ENCODE results near the gene RSPH1.

RSPH1 gene

DNA sequence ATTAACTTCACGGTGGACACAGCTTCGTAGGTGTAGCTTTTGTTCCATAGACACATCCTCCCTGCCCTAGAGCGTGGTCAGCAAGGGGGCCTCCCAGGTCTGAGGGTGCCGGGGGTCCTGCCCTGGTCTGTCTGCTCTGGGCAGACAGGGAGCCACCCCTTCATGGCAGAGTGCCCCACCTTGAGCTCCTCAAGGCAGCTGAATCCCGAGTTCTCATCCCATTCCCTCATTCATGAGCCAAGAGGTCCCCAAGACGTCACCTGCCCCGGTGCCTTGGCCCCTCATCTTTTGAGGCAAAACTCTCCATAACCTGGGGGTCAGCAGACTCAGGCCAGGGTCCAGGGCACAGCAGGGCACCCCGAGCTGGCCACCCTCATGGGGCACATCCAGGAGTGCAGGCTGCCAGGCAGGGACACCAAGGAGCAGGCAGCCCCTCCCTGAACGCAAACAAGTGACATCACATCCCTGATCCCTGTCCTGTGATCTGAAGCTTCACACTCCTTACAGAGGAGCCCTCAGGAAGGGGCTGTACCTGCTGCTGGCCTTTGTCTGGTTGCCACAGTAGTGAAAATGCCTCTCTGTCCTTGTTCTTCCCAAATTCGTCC lies 69.0 kb downstream of the RSPH1 start:
- no peak for ATAC-seq
- TF ChIP-seq, protein P1, sequence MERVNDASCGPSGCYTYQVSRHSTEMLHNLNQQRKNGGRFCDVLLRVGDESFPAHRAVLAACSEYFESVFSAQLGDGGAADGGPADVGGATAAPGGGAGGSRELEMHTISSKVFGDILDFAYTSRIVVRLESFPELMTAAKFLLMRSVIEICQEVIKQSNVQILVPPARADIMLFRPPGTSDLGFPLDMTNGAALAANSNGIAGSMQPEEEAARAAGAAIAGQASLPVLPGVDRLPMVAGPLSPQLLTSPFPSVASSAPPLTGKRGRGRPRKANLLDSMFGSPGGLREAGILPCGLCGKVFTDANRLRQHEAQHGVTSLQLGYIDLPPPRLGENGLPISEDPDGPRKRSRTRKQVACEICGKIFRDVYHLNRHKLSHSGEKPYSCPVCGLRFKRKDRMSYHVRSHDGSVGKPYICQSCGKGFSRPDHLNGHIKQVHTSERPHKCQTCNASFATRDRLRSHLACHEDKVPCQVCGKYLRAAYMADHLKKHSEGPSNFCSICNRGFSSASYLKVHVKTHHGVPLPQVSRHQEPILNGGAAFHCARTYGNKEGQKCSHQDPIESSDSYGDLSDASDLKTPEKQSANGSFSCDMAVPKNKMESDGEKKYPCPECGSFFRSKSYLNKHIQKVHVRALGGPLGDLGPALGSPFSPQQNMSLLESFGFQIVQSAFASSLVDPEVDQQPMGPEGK (CRISPR knock-in tag; IDR thresholded peaks at IDR 0.05; ENCODE audit: borderline replicate concordance) = no peak
- TF ChIP-seq ESRRG (CRISPR knock-in tag; IDR thresholded peaks at IDR 0.05) (no peak), ARNTL (CRISPR knock-in tag; IDR thresholded peaks at IDR 0.05; ENCODE audit: borderline replicate concordance, low read depth) (no peak), BACH2 (CRISPR knock-in tag; IDR thresholded peaks at IDR 0.05; ENCODE audit: borderline replicate concordance) (no peak), ZNF70 (CRISPR knock-in tag; IDR thresholded peaks at IDR 0.05) (no peak), TCF4 (CRISPR knock-in tag; IDR thresholded peaks at IDR 0.05; ENCODE audit: borderline replicate concordance) (no peak), OSR1 (CRISPR knock-in tag; IDR thresholded peaks at IDR 0.05) (no peak), PPARA (CRISPR knock-in tag; IDR thresholded peaks at IDR 0.05; ENCODE audit: borderline replicate concordance) (no peak), CSDC2 (CRISPR knock-in tag; IDR thresholded peaks at IDR 0.05) (no peak), ZNF8 (CRISPR knock-in tag; IDR thresholded peaks at IDR 0.05) (no peak), SNAI2 (CRISPR knock-in tag; IDR thresholded peaks at IDR 0.05) (no peak), ZFP30 (CRISPR knock-in tag; IDR thresholded peaks at IDR 0.05) (no peak)
- TF ChIP-seq, protein P2, sequence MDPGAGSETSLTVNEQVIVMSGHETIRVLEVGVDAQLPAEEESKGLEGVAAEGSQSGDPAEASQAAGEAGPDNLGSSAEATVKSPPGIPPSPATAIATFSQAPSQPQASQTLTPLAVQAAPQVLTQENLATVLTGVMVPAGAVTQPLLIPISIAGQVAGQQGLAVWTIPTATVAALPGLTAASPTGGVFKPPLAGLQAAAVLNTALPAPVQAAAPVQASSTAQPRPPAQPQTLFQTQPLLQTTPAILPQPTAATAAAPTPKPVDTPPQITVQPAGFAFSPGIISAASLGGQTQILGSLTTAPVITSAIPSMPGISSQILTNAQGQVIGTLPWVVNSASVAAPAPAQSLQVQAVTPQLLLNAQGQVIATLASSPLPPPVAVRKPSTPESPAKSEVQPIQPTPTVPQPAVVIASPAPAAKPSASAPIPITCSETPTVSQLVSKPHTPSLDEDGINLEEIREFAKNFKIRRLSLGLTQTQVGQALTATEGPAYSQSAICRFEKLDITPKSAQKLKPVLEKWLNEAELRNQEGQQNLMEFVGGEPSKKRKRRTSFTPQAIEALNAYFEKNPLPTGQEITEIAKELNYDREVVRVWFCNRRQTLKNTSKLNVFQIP (CRISPR knock-in tag; IDR thresholded peaks at IDR 0.05; ENCODE audit: borderline replicate concordance, low read depth) = no peak
- TF ChIP-seq, protein P3, sequence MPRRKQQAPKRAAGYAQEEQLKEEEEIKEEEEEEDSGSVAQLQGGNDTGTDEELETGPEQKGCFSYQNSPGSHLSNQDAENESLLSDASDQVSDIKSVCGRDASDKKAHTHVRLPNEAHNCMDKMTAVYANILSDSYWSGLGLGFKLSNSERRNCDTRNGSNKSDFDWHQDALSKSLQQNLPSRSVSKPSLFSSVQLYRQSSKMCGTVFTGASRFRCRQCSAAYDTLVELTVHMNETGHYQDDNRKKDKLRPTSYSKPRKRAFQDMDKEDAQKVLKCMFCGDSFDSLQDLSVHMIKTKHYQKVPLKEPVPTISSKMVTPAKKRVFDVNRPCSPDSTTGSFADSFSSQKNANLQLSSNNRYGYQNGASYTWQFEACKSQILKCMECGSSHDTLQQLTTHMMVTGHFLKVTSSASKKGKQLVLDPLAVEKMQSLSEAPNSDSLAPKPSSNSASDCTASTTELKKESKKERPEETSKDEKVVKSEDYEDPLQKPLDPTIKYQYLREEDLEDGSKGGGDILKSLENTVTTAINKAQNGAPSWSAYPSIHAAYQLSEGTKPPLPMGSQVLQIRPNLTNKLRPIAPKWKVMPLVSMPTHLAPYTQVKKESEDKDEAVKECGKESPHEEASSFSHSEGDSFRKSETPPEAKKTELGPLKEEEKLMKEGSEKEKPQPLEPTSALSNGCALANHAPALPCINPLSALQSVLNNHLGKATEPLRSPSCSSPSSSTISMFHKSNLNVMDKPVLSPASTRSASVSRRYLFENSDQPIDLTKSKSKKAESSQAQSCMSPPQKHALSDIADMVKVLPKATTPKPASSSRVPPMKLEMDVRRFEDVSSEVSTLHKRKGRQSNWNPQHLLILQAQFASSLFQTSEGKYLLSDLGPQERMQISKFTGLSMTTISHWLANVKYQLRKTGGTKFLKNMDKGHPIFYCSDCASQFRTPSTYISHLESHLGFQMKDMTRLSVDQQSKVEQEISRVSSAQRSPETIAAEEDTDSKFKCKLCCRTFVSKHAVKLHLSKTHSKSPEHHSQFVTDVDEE (CRISPR knock-in tag; IDR thresholded peaks at IDR 0.05) = no peak
- TF ChIP-seq, protein P4, sequence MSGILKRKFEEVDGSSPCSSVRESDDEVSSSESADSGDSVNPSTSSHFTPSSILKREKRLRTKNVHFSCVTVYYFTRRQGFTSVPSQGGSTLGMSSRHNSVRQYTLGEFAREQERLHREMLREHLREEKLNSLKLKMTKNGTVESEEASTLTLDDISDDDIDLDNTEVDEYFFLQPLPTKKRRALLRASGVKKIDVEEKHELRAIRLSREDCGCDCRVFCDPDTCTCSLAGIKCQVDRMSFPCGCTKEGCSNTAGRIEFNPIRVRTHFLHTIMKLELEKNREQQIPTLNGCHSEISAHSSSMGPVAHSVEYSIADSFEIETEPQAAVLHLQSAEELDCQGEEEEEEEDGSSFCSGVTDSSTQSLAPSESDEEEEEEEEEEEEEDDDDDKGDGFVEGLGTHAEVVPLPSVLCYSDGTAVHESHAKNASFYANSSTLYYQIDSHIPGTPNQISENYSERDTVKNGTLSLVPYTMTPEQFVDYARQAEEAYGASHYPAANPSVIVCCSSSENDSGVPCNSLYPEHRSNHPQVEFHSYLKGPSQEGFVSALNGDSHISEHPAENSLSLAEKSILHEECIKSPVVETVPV (CRISPR knock-in tag; IDR thresholded peaks at IDR 0.05) = no peak
- TF ChIP-seq, protein P5, sequence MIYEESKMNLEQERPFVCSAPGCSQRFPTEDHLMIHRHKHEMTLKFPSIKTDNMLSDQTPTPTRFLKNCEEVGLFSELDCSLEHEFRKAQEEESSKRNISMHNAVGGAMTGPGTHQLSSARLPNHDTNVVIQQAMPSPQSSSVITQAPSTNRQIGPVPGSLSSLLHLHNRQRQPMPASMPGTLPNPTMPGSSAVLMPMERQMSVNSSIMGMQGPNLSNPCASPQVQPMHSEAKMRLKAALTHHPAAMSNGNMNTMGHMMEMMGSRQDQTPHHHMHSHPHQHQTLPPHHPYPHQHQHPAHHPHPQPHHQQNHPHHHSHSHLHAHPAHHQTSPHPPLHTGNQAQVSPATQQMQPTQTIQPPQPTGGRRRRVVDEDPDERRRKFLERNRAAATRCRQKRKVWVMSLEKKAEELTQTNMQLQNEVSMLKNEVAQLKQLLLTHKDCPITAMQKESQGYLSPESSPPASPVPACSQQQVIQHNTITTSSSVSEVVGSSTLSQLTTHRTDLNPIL (CRISPR knock-in tag; IDR thresholded peaks at IDR 0.05; ENCODE audit: low read depth) = no peak

DNA sequence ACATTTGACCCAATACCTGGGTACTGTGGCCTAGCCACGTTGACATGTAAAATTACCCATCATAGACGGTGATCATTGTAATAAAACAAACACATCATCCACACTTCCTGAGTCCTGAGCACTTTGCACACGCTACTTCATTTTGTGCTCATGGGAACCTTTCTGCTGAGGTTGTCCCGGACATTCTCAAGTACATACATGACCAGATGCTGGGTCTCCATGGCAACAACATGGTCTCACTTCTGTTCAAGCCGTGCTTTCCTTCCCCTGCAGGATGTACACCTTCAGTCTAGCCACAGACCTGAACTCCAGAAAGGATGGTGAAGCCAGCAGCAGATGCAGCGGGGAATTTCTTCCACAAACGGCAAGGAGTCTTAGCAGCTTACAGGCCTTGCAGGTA lies 69.6 kb downstream of the RSPH1 start:
- TF ChIP-seq, protein P4 (CRISPR knock-in tag; IDR thresholded peaks at IDR 0.05) = no peak
- TF ChIP-seq, protein P3 (CRISPR knock-in tag; IDR thresholded peaks at IDR 0.05) = no peak
- TF ChIP-seq ARNTL (CRISPR knock-in tag; IDR thresholded peaks at IDR 0.05; ENCODE audit: borderline replicate concordance, low read depth) (no peak), ZNF70 (CRISPR knock-in tag; IDR thresholded peaks at IDR 0.05) (no peak), TCF4 (CRISPR knock-in tag; IDR thresholded peaks at IDR 0.05; ENCODE audit: borderline replicate concordance) (no peak), GLIS3 (CRISPR knock-in tag; IDR thresholded peaks at IDR 0.05) (no peak), CSDC2 (CRISPR knock-in tag; IDR thresholded peaks at IDR 0.05) (no peak), ZNF565 (CRISPR knock-in tag; conservative IDR thresholded peaks at IDR 0.05; ENCODE audit: low read depth) (no peak), ZFP3 (CRISPR knock-in tag; IDR thresholded peaks at IDR 0.05) (no peak)
- ATAC-seq = no peak
